WTC11 (cell line): Measurements from ENCODE around the gene BCL11B. TPM values are rescaled to one million over a fixed set of nuclear protein-coding genes. Genes with fewer than 3 reads are reported as not detected.
A peak's percentile ranks its signal among the peaks of the same experiment; 100 is the strongest.

Experiments used
- ATAC-seq: fragments of 200-7000 bp; cut with Tn5 transposase; 2 replicates; pipeline ENCODE4 v1.10.0; 2021; ENCODE audit warnings: mild to moderate bottlenecking, moderate library complexity
- CTCF ChIA-PET: fragments of 300-600 bp; sonication (Branson Sonifier 250); formaldehyde crosslinking; loops from one replicate; lab custom pipeline; 2021; ENCODE audit warnings: antibody characterized with exemption; lab: Charles Lee
- POLR2A ChIA-PET: fragments of 350-600 bp; sonication (Branson Sonifier 250); formaldehyde crosslinking; loops from one replicate; lab custom pipeline; 2021; ENCODE audit warnings: antibody characterized with exemption; lab: Charles Lee
- DNase-seq: peaks from one replicate; pipeline ENCODE4 v3.0.0; 2021; ENCODE audit warnings: low spot score
- H3K27ac Mint-ChIP-seq: 2 replicates; pipeline ENCODE4 v1.8.0; 2021; ENCODE audit warnings: mixed read lengths
- H3K27me3 Mint-ChIP-seq: 2 replicates; pipeline ENCODE4 v1.8.0; 2021; ENCODE audit warnings: low read depth, mild to moderate bottlenecking, moderate library complexity, mixed read lengths
- H3K36me3 Mint-ChIP-seq: 2 replicates; pipeline ENCODE4 v1.8.0; 2021; ENCODE audit warnings: mixed read lengths
- H3K4me1 Mint-ChIP-seq: 2 replicates; pipeline ENCODE4 v1.8.0; 2022; ENCODE audit warnings: mixed read lengths
- H3K4me3 Mint-ChIP-seq: 2 replicates; pipeline ENCODE4 v1.8.0; 2021; ENCODE audit warnings: mild to moderate bottlenecking, moderate library complexity, mixed read lengths
- H3K9me3 Mint-ChIP-seq: 2 replicates; pipeline ENCODE4 v1.8.0; 2021; ENCODE audit warnings: mixed read lengths
- ELF4 ChIP-seq: sonication (generic); formaldehyde crosslinking; IDR thresholded peaks from 2 replicates; pipeline ENCODE4 v1.8.1; 2022; ENCODE audit warnings: low read depth, mild to moderate bottlenecking, moderate library complexity, missing genetic modification reagents
- ESRRA ChIP-seq: sonication (generic); formaldehyde crosslinking; IDR thresholded peaks from 2 replicates; pipeline ENCODE4 v1.8.1; 2022; ENCODE audit warnings: mild to moderate bottlenecking, missing genetic modification reagents, borderline replicate concordance
- GTF2I ChIP-seq: fragments of 250-450 bp; sonication (Bioruptor Pico); conservative IDR thresholded peaks from 2 replicates; pipeline ENCODE4 v1.4.0; 2021; ENCODE audit warnings: mild to moderate bottlenecking
- NFE2L1 ChIP-seq: sonication (generic); formaldehyde crosslinking; IDR thresholded peaks from 2 replicates; pipeline ENCODE4 v1.8.1; 2023; ENCODE audit warnings: missing genetic modification reagents
- NFYB ChIP-seq: sonication (generic); formaldehyde crosslinking; conservative IDR thresholded peaks from 2 replicates; pipeline ENCODE4 v1.8.0; 2022; ENCODE audit warnings: low read depth, missing genetic modification reagents
- NR1H2 ChIP-seq: sonication (generic); formaldehyde crosslinking; IDR thresholded peaks from 2 replicates; pipeline ENCODE4 v1.9.0; 2021; ENCODE audit warnings: mild to moderate bottlenecking, moderate library complexity, missing genetic modification reagents
- PRRX2 ChIP-seq: fragments of 250-450 bp; sonication (Bioruptor Pico); IDR thresholded peaks from 2 replicates; pipeline ENCODE4 v1.8.0; 2021; ENCODE audit warnings: mild to moderate bottlenecking
- RELA ChIP-seq: sonication (generic); formaldehyde crosslinking; IDR thresholded peaks from 2 replicates; pipeline ENCODE4 v1.8.1; 2022; ENCODE audit warnings: missing genetic modification reagents, mild to moderate bottlenecking, borderline replicate concordance
- SP1 ChIP-seq: sonication (generic); formaldehyde crosslinking; conservative IDR thresholded peaks from 2 replicates; pipeline ENCODE4 v1.8.1; 2022; ENCODE audit warnings: missing genetic modification reagents
- TP53 ChIP-seq: sonication (generic); formaldehyde crosslinking; IDR thresholded peaks from 2 replicates; pipeline ENCODE4 v1.8.1; 2023; ENCODE audit warnings: mild to moderate bottlenecking, missing genetic modification reagents
- ZBTB21 ChIP-seq: sonication (generic); formaldehyde crosslinking; IDR thresholded peaks from 2 replicates; pipeline ENCODE4 v1.8.1; 2023; ENCODE audit warnings: mild to moderate bottlenecking, missing genetic modification reagents, borderline replicate concordance
- ZNF263 ChIP-seq: sonication (generic); formaldehyde crosslinking; IDR thresholded peaks from 2 replicates; pipeline ENCODE4 v1.8.1; 2022; ENCODE audit warnings: low read depth, mild to moderate bottlenecking, moderate library complexity, missing genetic modification reagents
- total RNA-seq: library from RNA; stranded (reverse); gene quantifications from 3 replicates; pipeline ENCODE4 v1.2.3, GENCODE V29; 2021
- TF ChIP-seq, protein P1 (sequence below): sonication (generic); formaldehyde crosslinking; IDR thresholded peaks from 2 replicates; pipeline ENCODE4 v1.8.0; 2023; ENCODE audit warnings: mild to moderate bottlenecking, missing genetic modification reagents
- TF ChIP-seq, protein P2 (sequence below): sonication (generic); formaldehyde crosslinking; IDR thresholded peaks from 2 replicates; pipeline ENCODE4 v1.8.1; 2023; ENCODE audit warnings: mild to moderate bottlenecking, missing genetic modification reagents
- TF ChIP-seq, protein P3 (sequence below): fragments of 250-450 bp; sonication (Bioruptor Pico); IDR thresholded peaks from 2 replicates; pipeline ENCODE4 v1.9.0; 2021; ENCODE audit warnings: moderate library complexity, mild to moderate bottlenecking, inconsistent platforms, borderline replicate concordance
- TF ChIP-seq, protein P4 (sequence below): sonication (generic); formaldehyde crosslinking; IDR thresholded peaks from 2 replicates; pipeline ENCODE4 v1.8.1; 2023; ENCODE audit warnings: mild to moderate bottlenecking, missing genetic modification reagents, moderate library complexity
- TF ChIP-seq, protein P5 (sequence below): sonication (generic); formaldehyde crosslinking; IDR thresholded peaks from 2 replicates; pipeline ENCODE4 v1.8.0; 2022; ENCODE audit warnings: mild to moderate bottlenecking, missing genetic modification reagents

BCL11B gene
- total RNA-seq, 1 experiment from 2014 or later, result 9.1 TPM

DNA sequence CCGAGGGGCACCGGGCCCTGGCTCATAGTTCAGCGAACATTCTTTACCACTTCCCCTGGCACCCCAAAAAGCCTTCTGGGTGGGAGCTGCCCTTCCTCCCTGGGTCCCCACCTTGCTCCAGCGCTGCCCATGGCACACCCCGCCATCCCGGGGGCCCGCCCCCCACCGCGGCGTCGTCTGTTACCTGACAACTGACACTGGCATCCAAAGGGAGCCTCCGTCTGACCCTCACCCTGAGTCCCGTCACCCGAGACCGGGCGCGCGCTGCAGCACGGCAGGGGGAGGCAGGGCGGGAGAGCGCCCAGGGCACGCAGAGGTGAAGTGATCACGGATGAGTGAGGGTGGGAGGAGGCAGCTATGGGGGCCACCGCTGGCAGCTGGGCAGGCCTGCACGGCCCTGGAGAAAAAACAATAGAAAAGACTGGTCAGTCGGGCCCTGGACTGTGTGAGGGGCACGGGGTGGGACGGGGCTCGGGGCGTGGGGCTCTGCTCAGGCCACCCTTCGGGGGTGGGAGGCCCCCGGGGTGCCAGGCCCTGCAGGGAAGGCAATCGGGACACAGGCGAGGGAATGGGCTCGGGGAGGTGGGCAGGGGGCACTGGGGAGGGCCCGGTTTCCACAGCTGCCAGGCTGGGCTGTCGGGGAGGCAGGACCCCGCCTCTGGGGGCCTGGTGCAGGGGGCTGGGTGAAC, 40.7 kb downstream of the BCL11B start:
- POLR2A ChIA-PET, result interaction anchor here (0.6 to 1.8 kb wide), 3 partner anchors 13 to 100 kb away, joined by 3 to 10 read pairs (median 4); no protein-coding TSS in a partner anchor
- peaks cover 65% of the 10 kb centered on the region for H3K4me1 Mint-ChIP-seq
- CTCF ChIA-PET, result interaction anchor here (0.6 to 2.9 kb wide), 23 partner anchors 11 to 196 kb away, joined by 3 to 19 read pairs (median 4); no protein-coding TSS in a partner anchor

DNA sequence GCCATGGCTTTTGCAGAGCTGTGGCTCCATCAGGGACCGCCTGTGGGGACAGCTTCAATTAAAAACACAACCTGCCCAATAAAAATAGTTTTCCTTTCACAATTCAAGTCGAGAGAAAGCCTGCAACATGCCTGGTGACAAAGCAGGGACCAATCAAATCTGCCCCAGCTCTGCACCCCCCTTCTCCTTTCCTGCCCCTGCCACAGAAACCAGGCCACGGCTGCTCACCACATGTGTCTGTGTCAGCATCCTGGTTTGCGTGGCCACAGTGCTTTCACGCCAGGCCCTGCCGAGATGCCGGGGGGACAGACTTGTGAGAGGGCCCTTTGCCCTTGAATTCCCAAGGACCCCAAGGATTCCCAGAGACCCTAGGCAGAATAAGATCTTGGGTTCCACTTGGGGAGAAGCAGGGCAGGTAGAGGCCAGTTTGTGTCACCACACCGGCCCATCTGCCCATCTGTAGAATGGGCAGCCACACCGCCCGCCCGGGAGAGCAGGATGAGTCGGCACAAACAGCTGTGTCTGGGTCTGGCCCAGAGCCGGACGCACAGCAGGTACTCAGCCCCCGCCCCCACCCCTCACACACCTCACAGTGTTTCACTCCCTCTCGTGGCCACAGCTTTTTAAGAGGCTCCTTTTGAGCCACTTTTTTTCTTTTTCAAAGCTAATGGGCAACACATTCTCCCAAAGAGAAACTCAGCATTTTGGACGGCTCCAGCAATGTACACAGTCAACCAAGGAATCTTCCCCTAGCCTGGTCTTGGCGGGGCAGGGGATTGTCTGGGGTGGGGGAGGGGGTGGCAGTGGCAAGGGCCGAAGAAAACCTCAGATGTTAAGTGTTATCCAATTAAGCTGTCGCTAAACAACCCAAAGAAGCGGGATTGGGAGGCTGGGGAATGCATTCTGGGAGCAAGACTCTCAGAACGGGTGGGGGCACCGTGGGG, 41.5 kb downstream of the BCL11B start:
- Mint-ChIP-seq H3K9me3 (no peaks in the 10 kb centered on the region), H3K36me3 (peaks cover 5% of the 10 kb centered on the region; the same call in 1 of the 2 replicates), H3K27me3 (no peaks in the 10 kb centered on the region), H3K4me1 (peaks cover 60% of the 10 kb centered on the region), H3K4me3 (peak overlapping the region; percentile 65), H3K27ac (peak overlapping the region; percentile 93)
- ATAC-seq (no peak), DNase-seq (no peak)
- CTCF ChIA-PET, result interaction anchor here (0.6 to 2.9 kb wide), 19 partner anchors 11 to 195 kb away, joined by 3 to 19 read pairs (median 5); no protein-coding TSS in a partner anchor
- no peak for TF ChIP-seq NFYB (CRISPR knock-in tag)
- no peak for TF ChIP-seq PRRX2 (CRISPR knock-in tag)
- no peak for TF ChIP-seq TP53 (CRISPR knock-in tag)
- TF ChIP-seq, protein P1, sequence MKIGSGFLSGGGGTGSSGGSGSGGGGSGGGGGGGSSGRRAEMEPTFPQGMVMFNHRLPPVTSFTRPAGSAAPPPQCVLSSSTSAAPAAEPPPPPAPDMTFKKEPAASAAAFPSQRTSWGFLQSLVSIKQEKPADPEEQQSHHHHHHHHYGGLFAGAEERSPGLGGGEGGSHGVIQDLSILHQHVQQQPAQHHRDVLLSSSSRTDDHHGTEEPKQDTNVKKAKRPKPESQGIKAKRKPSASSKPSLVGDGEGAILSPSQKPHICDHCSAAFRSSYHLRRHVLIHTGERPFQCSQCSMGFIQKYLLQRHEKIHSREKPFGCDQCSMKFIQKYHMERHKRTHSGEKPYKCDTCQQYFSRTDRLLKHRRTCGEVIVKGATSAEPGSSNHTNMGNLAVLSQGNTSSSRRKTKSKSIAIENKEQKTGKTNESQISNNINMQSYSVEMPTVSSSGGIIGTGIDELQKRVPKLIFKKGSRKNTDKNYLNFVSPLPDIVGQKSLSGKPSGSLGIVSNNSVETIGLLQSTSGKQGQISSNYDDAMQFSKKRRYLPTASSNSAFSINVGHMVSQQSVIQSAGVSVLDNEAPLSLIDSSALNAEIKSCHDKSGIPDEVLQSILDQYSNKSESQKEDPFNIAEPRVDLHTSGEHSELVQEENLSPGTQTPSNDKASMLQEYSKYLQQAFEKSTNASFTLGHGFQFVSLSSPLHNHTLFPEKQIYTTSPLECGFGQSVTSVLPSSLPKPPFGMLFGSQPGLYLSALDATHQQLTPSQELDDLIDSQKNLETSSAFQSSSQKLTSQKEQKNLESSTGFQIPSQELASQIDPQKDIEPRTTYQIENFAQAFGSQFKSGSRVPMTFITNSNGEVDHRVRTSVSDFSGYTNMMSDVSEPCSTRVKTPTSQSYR (CRISPR knock-in tag), result 0 out of 2 replicates have a peak, but pooled peaks have one; percentile 38
- peak; percentile 57; the same call in 1 of the 2 replicates for TF ChIP-seq GTF2I (CRISPR knock-in tag)
- no peak for TF ChIP-seq NR1H2
- TF ChIP-seq ELF4 (CRISPR knock-in tag), result no peak
- peak; percentile 92 for TF ChIP-seq NFE2L1 (CRISPR knock-in tag)
- POLR2A ChIA-PET, result interaction anchor here (0.6 to 1.8 kb wide), 3 partner anchors 12 to 100 kb away, joined by 3 to 10 read pairs (median 4); no protein-coding TSS in a partner anchor

More for the DNA sequence above, 40.7 kb downstream of the BCL11B start:
- TF ChIP-seq, protein P2, sequence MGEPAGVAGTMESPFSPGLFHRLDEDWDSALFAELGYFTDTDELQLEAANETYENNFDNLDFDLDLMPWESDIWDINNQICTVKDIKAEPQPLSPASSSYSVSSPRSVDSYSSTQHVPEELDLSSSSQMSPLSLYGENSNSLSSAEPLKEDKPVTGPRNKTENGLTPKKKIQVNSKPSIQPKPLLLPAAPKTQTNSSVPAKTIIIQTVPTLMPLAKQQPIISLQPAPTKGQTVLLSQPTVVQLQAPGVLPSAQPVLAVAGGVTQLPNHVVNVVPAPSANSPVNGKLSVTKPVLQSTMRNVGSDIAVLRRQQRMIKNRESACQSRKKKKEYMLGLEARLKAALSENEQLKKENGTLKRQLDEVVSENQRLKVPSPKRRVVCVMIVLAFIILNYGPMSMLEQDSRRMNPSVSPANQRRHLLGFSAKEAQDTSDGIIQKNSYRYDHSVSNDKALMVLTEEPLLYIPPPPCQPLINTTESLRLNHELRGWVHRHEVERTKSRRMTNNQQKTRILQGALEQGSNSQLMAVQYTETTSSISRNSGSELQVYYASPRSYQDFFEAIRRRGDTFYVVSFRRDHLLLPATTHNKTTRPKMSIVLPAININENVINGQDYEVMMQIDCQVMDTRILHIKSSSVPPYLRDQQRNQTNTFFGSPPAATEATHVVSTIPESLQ (CRISPR knock-in tag), result no peak
- TF ChIP-seq, protein P3, sequence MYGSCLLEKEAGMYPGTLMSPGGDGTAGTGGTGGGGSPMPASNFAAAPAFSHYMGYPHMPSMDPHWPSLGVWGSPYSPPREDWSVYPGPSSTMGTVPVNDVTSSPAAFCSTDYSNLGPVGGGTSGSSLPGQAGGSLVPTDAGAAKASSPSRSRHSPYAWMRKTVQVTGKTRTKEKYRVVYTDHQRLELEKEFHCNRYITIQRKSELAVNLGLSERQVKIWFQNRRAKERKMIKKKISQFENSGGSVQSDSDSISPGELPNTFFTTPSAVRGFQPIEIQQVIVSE (CRISPR knock-in tag), result no peak
- TF ChIP-seq, protein P4, sequence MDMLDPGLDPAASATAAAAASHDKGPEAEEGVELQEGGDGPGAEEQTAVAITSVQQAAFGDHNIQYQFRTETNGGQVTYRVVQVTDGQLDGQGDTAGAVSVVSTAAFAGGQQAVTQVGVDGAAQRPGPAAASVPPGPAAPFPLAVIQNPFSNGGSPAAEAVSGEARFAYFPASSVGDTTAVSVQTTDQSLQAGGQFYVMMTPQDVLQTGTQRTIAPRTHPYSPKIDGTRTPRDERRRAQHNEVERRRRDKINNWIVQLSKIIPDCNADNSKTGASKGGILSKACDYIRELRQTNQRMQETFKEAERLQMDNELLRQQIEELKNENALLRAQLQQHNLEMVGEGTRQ (CRISPR knock-in tag), result no peak
- TF ChIP-seq RELA (CRISPR knock-in tag) (no peak), SP1 (CRISPR knock-in tag) (no peak; the same call in 1 of the 2 replicates), ESRRA (CRISPR knock-in tag) (no peak), ZBTB21 (CRISPR knock-in tag) (no peak), ZNF263 (no peak)
- TF ChIP-seq, protein P5, sequence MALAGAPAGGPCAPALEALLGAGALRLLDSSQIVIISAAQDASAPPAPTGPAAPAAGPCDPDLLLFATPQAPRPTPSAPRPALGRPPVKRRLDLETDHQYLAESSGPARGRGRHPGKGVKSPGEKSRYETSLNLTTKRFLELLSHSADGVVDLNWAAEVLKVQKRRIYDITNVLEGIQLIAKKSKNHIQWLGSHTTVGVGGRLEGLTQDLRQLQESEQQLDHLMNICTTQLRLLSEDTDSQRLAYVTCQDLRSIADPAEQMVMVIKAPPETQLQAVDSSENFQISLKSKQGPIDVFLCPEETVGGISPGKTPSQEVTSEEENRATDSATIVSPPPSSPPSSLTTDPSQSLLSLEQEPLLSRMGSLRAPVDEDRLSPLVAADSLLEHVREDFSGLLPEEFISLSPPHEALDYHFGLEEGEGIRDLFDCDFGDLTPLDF (CRISPR knock-in tag), result no peak
- peak; percentile 3 for ATAC-seq
- Mint-ChIP-seq H3K4me3 (peak overlapping the region; percentile 65), H3K36me3 (peaks cover 5% of the 10 kb centered on the region; the same call in 1 of the 2 replicates), H3K9me3 (no peaks in the 10 kb centered on the region), H3K27ac (no peak overlapping the region), H3K27me3 (no peaks in the 10 kb centered on the region)
- no peak for DNase-seq
